ENCODE data around the gene DHRS2. TPM values are rescaled to one million over a fixed set of nuclear protein-coding genes. Genes with fewer than 3 reads are reported as not detected.

Gene DHRS2
- total and polyA plus RNA-seq, 7 experiments from 2014 or later: 0.63 to 5.5 TPM; not detected in 5

DNA sequence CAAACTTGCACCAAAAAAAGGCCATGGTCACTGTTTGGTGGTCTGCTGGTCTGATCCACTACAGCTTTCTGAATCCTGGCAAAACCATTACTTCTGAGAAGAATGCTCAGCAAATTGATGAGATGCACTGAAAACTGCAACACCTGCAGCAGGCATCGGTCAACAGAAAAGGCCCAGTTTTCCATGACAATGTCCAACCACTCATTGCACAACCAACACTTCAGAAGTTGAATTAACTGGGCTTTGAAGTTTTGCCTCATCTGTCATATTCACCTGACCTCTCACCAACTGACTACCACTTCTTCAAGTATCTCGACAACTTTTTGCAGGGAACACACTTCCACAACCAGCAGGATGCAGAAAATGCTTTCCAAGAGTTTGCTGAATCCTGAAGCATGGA, 7.0 kb upstream of the DHRS2 start:
- Mint-ChIP-seq H3K4me1 (peaks cover 3 to 18% (median 13%) of the 10 kb centered on the region in 7 donors), H3K36me3 (peaks cover 0 to 11% (median 4%) of the 10 kb centered on the region in 5 donors), H3K4me3 (no peak overlapping the region), H3K9me3 (peaks cover 3 to 19% (median 12%) of the 10 kb centered on the region in 11 donors), H3K27ac (no peak overlapping the region), H3K27me3 (peaks cover 0 to 13% (median 6%) of the 10 kb centered on the region in 5 donors)
- ChIA-PET CTCF (interaction anchor here (1.0 kb wide), 1 partner anchor 295 kb away, joined by 3 read pairs; no protein-coding TSS in a partner anchor), POLR2A (no interaction called here)
- Histone ChIP-seq H3K36me3 (ENCODE audit: control insufficient read depth in 2 of 3, insufficient read depth in 3 of 3, low read length in 3 of 3) (no peaks in the 10 kb centered on the region), H3K4me3 (ENCODE audit: low read length) (no peak overlapping the region), H3K4me1 (ENCODE audit: control insufficient read depth in 2 of 2, insufficient read depth in 2 of 2, low read length in 2 of 2) (no peaks in the 10 kb centered on the region), H3K27me3 (ENCODE audit: control insufficient read depth in 2 of 2, insufficient read depth in 2 of 2, low read length in 2 of 2) (no peaks in the 10 kb centered on the region), H3K9me3 (ENCODE audit: control insufficient read depth in 2 of 3, low read length in 3 of 3) (no peaks in the 10 kb centered on the region), H3K27ac (ENCODE audit: low read depth, low read length) (no peak overlapping the region)
- intact Hi-C loops (cut with micrococcal nuclease): no loop called here
- DNase-seq (no peak), ATAC-seq (no peak)

- intact Hi-C loops (cut with micrococcal nuclease): loop anchor here (5.0 kb wide), 2 partner anchors 297 to 462 kb away; partner anchors contain the start of gene PCK2 (in 1 of the 2)
- ATAC-seq: no peak
Measured at GRCh38 chr14:23629832-23630396, 6.2 kb upstream of the DHRS2 start.

DNA sequence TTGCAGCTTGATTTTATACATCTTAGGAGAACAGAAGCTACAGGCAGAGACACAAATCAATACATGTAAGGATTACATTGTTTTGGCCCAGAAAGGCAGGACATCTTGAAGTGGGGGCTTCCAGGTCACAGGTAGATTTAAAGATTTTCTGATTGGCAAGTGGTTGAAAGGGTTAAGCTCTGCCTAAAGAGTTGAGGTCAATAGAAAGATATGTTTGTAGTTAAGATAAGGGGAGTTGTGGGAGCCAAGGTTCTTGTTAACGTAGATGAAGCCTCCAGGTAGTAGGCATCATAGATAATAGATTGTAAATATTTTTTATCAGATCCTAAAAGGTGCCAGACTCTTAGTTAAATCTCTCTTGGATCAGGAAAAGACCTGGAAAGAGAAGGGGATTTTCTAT, 5.5 kb upstream of the DHRS2 start:
- no peaks in the 10 kb centered on the region for H3K27me3 ChIP-seq (ENCODE audit: control insufficient read depth in 2 of 2, insufficient read depth in 2 of 2, low read length in 2 of 2)
- Mint-ChIP-seq H3K4me3 (no peak overlapping the region), H3K4me1 (peaks cover 5 to 18% (median 13%) of the 10 kb centered on the region in 7 donors), H3K27ac (peak overlapping the region in 1 of 9 donors; percentile 13), H3K9me3 (peaks cover 0 to 4% (median 0%) of the 10 kb centered on the region in 11 donors), H3K36me3 (no peaks in the 10 kb centered on the region), H3K27me3 (peaks cover 0 to 2% (median 0%) of the 10 kb centered on the region in 5 donors)
- ChIA-PET CTCF (interaction anchor here (0.9 to 5.5 kb wide), 6 partner anchors 11 to 287 kb away, joined by 3 to 41 read pairs (median 12); no protein-coding TSS in a partner anchor), POLR2A (no interaction called here)
- intact Hi-C loops (cut with micrococcal nuclease): loop anchor here (5.0 kb wide), 2 partner anchors 297 to 462 kb away; partner anchors contain the start of gene PCK2 (in 1 of the 2)
- H3K4me1 ChIP-seq (ENCODE audit: control insufficient read depth in 2 of 2, insufficient read depth in 2 of 2, low read length in 2 of 2): no peaks in the 10 kb centered on the region
- ATAC-seq (no peak), DNase-seq (no peak)
- no peak overlapping the region for H3K4me3 ChIP-seq (ENCODE audit: low read length)
- H3K9me3 ChIP-seq (ENCODE audit: control insufficient read depth in 2 of 3, low read length in 3 of 3): no peaks in the 10 kb centered on the region
- H3K27ac ChIP-seq (ENCODE audit: low read depth, low read length): no peak overlapping the region
- H3K36me3 ChIP-seq (ENCODE audit: control insufficient read depth in 2 of 3, insufficient read depth in 3 of 3, low read length in 3 of 3): no peaks in the 10 kb centered on the region

More at GRCh38 chr14:23629832-23630396, 6.2 kb upstream of the DHRS2 start:
- no peak overlapping the region for H3K4me3 Mint-ChIP-seq
- Histone ChIP-seq H3K4me3 (ENCODE audit: low read length) (no peak overlapping the region), H3K9me3 (ENCODE audit: control insufficient read depth in 2 of 3, low read length in 3 of 3) (no peaks in the 10 kb centered on the region), H3K36me3 (ENCODE audit: control insufficient read depth in 2 of 3, insufficient read depth in 3 of 3, low read length in 3 of 3) (no peaks in the 10 kb centered on the region), H3K27ac (ENCODE audit: low read depth, low read length) (no peak overlapping the region), H3K27me3 (ENCODE audit: control insufficient read depth in 2 of 2, insufficient read depth in 2 of 2, low read length in 2 of 2) (no peaks in the 10 kb centered on the region), H3K4me1 (ENCODE audit: control insufficient read depth in 2 of 2, insufficient read depth in 2 of 2, low read length in 2 of 2) (no peaks in the 10 kb centered on the region)
- peaks cover 0 to 12% (median 5%) of the 10 kb centered on the region in 11 donors for H3K9me3 Mint-ChIP-seq
- DNase-seq: no peak
- ChIA-PET POLR2A (no interaction called here), CTCF (interaction anchor here (0.5 to 3.0 kb wide), 3 partner anchors 12 to 480 kb away, joined by 3 to 20 read pairs (median 4); no protein-coding TSS in a partner anchor)
- H3K4me1 Mint-ChIP-seq: peaks cover 5 to 18% (median 13%) of the 10 kb centered on the region in 7 donors
- H3K27ac Mint-ChIP-seq: peak overlapping the region in 1 of 9 donors; percentile 43
- peaks cover 0 to 5% (median 2%) of the 10 kb centered on the region in 5 donors for H3K27me3 Mint-ChIP-seq
- peaks cover 0 to 4% (median 0%) of the 10 kb centered on the region in 5 donors for H3K36me3 Mint-ChIP-seq

- H3K27ac Mint-ChIP-seq: peak overlapping the region in 1 of 9 donors; percentile 84
- H3K27ac ChIP-seq (ENCODE audit: low read depth, low read length): no peak overlapping the region
Measured at GRCh38 chr14:23631234-23631633, 4.9 kb upstream of the DHRS2 start.

GRCh38 chr14:23631702-23632460, 4.3 kb upstream of the DHRS2 start:
- peaks cover 5 to 18% (median 13%) of the 10 kb centered on the region in 7 donors for H3K4me1 Mint-ChIP-seq
- peaks cover 0 to 2% (median 0%) of the 10 kb centered on the region in 5 donors for H3K27me3 Mint-ChIP-seq
- POLR2A ChIA-PET: interaction anchor here (0.6 to 0.8 kb wide), 2 partner anchors 326 to 375 kb away, joined by 3 to 6 read pairs; no protein-coding TSS in a partner anchor
- Histone ChIP-seq H3K9me3 (ENCODE audit: control insufficient read depth in 2 of 3, low read length in 3 of 3) (no peaks in the 10 kb centered on the region), H3K4me3 (ENCODE audit: low read length) (peak overlapping the region; percentile 16), H3K27me3 (ENCODE audit: control insufficient read depth in 2 of 2, insufficient read depth in 2 of 2, low read length in 2 of 2) (no peaks in the 10 kb centered on the region), H3K4me1 (ENCODE audit: control insufficient read depth in 2 of 2, insufficient read depth in 2 of 2, low read length in 2 of 2) (no peaks in the 10 kb centered on the region), H3K27ac (ENCODE audit: low read depth, low read length) (peak overlapping the region; percentile 18), H3K36me3 (ENCODE audit: control insufficient read depth in 2 of 3, insufficient read depth in 3 of 3, low read length in 3 of 3) (no peaks in the 10 kb centered on the region)
- H3K27ac Mint-ChIP-seq: peak overlapping the region in 8 of 9 donors; percentile 17 to 84 (median 60)
- peak; percentile 88 for ATAC-seq
- peak overlapping the region; percentile 9 to 89 (median 77) for H3K4me3 Mint-ChIP-seq
- DNase-seq: peak; percentile 53 to 89 (median 76)
- intact Hi-C loops (cut with micrococcal nuclease): loop anchor here (1.0 to 5.0 kb wide), 7 partner anchors 43 to 460 kb away; partner anchors contain the start of gene PCK2 (in 1 of the 2)
- CTCF ChIA-PET: interaction anchor here (0.5 to 5.5 kb wide), 29 partner anchors 10 to 665 kb away, joined by 3 to 41 read pairs (median 4); no protein-coding TSS in a partner anchor
- peaks cover 0 to 2% (median 0%) of the 10 kb centered on the region in 11 donors for H3K9me3 Mint-ChIP-seq
- H3K36me3 Mint-ChIP-seq: no peaks in the 10 kb centered on the region

More at GRCh38 chr14:23631234-23631633, 4.9 kb upstream of the DHRS2 start:
- no peak overlapping the region for H3K4me3 ChIP-seq (ENCODE audit: low read length)
- H3K9me3 ChIP-seq (ENCODE audit: control insufficient read depth in 2 of 3, low read length in 3 of 3): no peaks in the 10 kb centered on the region
- POLR2A ChIA-PET: no interaction called here
- H3K9me3 Mint-ChIP-seq: peaks cover 0 to under 1% (median 0%) of the 10 kb centered on the region in 11 donors
- ATAC-seq (no peak), DNase-seq (no peak)
- no peaks in the 10 kb centered on the region for H3K36me3 Mint-ChIP-seq
- no peaks in the 10 kb centered on the region for H3K27me3 ChIP-seq (ENCODE audit: control insufficient read depth in 2 of 2, insufficient read depth in 2 of 2, low read length in 2 of 2)
- H3K4me1 ChIP-seq (ENCODE audit: control insufficient read depth in 2 of 2, insufficient read depth in 2 of 2, low read length in 2 of 2): no peaks in the 10 kb centered on the region
- peak overlapping the region in 1 of 10 donors; percentile 83 for H3K4me3 Mint-ChIP-seq
- no peaks in the 10 kb centered on the region for H3K36me3 ChIP-seq (ENCODE audit: control insufficient read depth in 2 of 3, insufficient read depth in 3 of 3, low read length in 3 of 3)
- CTCF ChIA-PET: interaction anchor here (0.7 to 5.5 kb wide), 19 partner anchors 10 to 407 kb away, joined by 3 to 41 read pairs (median 4); no protein-coding TSS in a partner anchor
- peaks cover 5 to 18% (median 13%) of the 10 kb centered on the region in 7 donors for H3K4me1 Mint-ChIP-seq
- intact Hi-C loops (cut with micrococcal nuclease): loop anchor here (5.0 kb wide), 2 partner anchors 296 to 461 kb away; partner anchors contain the start of gene PCK2 (in 1 of the 2)
- H3K27me3 Mint-ChIP-seq: peaks cover 0 to 2% (median 0%) of the 10 kb centered on the region in 5 donors

Data from naive thymus-derived CD4-positive, alpha-beta T cell (primary cell).